PFSK-1 (cell line): ENCODE measurements around the gene SNX7.

Experiments
- FOXP2 ChIP-seq: optimal IDR thresholded peaks from 2 replicates; pipeline ENCODE3; 2011; ENCODE audit warnings: borderline replicate concordance, control low read depth, inconsistent platforms; ENCODE audit not compliant: insufficient read depth; ENCODE audit errors: extremely low read length, extremely low read depth
- POLR2AphosphoS5 ChIP-seq: IDR thresholded peaks from 2 replicates; pipeline ENCODE4 v1.6.1; 2012; ENCODE audit warnings: low read depth, mild to moderate bottlenecking, control low read depth, low read length, moderate library complexity
- REST ChIP-seq, 2 experiments: IDR thresholded peaks; 2 replicates each; pipeline versions ENCODE4 v1.6.1 to v1.8.0; 2011 to 2012; ENCODE audit warnings: low read depth in 2 of 2, low read length in 2 of 2, control low read depth in 1 of 2, inconsistent platforms in 1 of 2, mild to moderate bottlenecking in 1 of 2, moderate library complexity in 1 of 2; ENCODE audit not compliant: insufficient read depth in 1 of 2
- SIN3A ChIP-seq: IDR thresholded peaks from 2 replicates; pipeline ENCODE4 v1.6.1; 2012; ENCODE audit warnings: mild to moderate bottlenecking, low read length, moderate library complexity, borderline replicate concordance; ENCODE audit not compliant: insufficient read depth
- TAF1 ChIP-seq: IDR thresholded peaks from 2 replicates; pipeline ENCODE4 v1.6.1; 2012; ENCODE audit warnings: low read length, control low read depth, borderline replicate concordance; ENCODE audit not compliant: insufficient read depth

The SNX7 gene

DNA sequence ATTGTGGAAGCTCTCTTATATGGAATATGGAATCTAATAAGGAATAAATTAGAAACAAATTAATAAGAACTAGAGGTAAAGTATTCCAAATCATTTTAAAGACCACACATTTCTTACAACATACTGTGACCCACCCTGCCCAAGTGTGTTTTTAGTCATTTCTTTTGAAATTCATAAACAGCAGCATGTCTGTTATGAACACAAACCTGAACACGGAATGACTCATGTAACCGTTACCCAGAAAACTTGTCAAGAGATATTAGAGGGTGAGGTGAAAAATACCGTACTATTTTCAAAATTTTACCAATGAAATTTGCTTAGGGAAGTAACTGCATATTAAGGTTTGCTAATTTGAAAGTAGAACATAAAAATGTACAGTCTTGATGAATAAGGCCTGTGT, 48.4 kb downstream of the SNX7 start:
- TF ChIP-seq SIN3A (no peak), TAF1 (no peak), POLR2AphosphoS5 (no peak), FOXP2 (no peak), REST (IDR thresholded peaks at IDR 0.05; ENCODE audit: insufficient read depth in 1 of 2, low read depth in 2 of 2, low read length in 2 of 2) (no peak)

DNA sequence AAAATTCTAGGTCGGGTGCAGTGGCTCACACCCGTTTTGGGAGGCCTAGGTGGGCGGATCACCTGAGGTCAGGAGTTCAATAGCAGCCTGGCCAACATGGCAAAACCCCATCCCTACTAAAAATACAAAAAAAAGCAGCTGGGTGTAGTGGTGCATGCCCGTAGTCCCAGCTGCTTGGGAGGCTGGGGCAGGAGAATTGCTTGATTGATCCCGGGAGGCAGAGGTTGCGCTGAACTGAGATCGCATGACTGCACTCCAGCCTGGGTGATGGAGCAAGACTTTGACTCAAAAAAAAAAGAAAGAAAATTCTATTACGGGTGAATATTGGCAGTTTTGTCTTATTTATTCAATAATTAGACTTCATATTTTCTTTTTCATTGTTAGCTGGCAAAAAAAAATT, 62.1 kb downstream of the SNX7 start:
- TF ChIP-seq SIN3A (no peak), REST (IDR thresholded peaks at IDR 0.05; ENCODE audit: insufficient read depth in 1 of 2, low read depth in 2 of 2, low read length in 2 of 2) (no peak), TAF1 (no peak), FOXP2 (no peak), POLR2AphosphoS5 (no peak)

DNA sequence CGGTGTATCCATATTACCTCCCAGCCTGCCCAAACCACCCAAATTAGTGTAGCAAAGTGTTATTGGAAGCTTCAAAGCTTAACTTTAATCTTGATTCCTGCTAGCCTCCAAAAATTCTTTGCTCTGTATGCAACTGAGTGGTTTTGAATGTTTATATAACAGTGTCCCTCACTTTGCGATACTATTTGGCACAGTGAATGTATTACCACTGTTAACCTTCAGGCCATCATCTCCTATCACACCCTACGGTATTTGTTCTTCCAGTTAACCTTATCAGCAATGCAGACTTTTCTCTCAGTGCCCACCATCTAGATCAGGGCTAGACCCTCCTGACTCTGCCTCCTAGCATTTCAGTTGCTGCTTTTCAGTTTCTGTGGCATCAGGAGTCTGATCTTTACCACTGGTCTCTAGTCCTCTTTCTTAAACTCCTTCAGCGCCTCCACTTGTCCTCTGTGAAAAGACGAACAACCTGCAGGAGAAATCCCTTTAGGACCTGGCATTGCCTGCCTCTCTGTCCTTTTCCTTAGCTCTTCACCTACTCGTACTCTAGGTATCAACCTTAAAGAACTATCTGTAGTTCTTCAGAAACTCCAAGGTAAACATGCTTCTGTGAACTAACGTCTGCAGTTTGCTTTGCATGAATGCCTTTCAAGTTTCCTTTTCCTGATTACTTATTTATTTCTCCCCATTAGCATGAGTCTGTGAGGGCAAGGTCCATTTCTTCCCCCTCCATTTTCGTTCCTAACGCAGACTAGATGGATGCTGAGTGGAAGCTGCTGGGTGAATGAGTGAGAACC, 71.7 kb downstream of the SNX7 start:
- no peak for TF ChIP-seq SIN3A
- TF ChIP-seq TAF1: no peak
- no peak for TF ChIP-seq FOXP2
- TF ChIP-seq REST (IDR thresholded peaks at IDR 0.05; ENCODE audit: insufficient read depth in 1 of 2, low read depth in 2 of 2, low read length in 2 of 2): no peak
- no peak for TF ChIP-seq POLR2AphosphoS5

DNA sequence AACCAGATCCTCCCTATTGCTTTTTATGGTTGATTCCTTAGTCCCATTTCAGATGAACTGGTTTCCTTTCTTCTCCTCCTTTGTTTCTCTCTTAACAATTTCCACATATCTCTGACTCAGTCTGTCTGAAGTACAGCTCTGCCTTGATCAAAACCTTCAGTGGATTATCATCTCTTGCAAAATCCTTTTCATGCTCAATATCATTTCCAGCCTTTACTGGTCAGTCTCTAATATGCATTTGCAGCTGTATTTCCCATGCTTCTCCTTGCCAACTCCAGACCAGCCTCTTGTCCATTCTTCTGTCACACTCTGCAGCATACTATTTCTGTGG, 72.2 kb downstream of the SNX7 start:
- TF ChIP-seq POLR2AphosphoS5 (no peak), SIN3A (no peak), REST (IDR thresholded peaks at IDR 0.05; ENCODE audit: insufficient read depth in 1 of 2, low read depth in 2 of 2, low read length in 2 of 2) (no peak), TAF1 (no peak), FOXP2 (no peak)

DNA sequence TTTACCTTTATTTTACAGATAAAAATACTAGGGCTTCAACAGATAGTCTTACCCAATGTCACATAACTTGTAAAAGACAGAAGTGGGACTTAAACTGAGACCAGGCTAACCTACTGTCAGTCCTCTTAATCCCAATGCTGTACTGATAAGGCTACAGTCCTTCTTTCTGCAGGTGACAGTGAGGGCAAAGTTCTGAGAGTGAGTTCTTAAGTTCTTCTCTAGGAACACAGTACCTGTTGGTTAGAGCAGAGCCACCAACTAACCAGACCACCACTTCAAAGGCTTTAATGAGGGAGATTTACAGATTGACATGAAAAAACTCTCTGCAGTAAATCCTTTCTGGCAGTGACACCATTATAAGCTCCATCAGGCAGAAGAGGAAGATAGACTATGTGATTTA, 74.2 kb downstream of the SNX7 start:
- TF ChIP-seq SIN3A: no peak
- no peak for TF ChIP-seq REST (IDR thresholded peaks at IDR 0.05; ENCODE audit: insufficient read depth in 1 of 2, low read depth in 2 of 2, low read length in 2 of 2)
- TF ChIP-seq FOXP2: no peak
- TF ChIP-seq POLR2AphosphoS5: no peak
- TF ChIP-seq TAF1: no peak
